Femur (tissue), 1 donor: ENCODE results near the gene ANKRD27.

Experiments used
- DNase-seq: peaks from one replicate; pipeline ENCODE4 v3.0.0-alpha.2; 2017

ANKRD27 gene

GRCh38 chr19:32651729-32652140 lies 23.2 kb downstream of the ANKRD27 start:
- peak; percentile 55 for DNase-seq

GRCh38 chr19:32650671-32651070 lies 24.3 kb downstream of the ANKRD27 start:
- DNase-seq, result no peak

- no peak for DNase-seq
These were observed 25.2 kb downstream of the ANKRD27 start for GRCh38 chr19:32649751-32650150.

- DNase-seq, result no peak
These were observed 27.6 kb downstream of the ANKRD27 start for GRCh38 chr19:32647361-32647760.

- DNase-seq, result no peak
These were observed 28.4 kb downstream of the ANKRD27 start for GRCh38 chr19:32646556-32646955.

- DNase-seq, result no peak
These were observed 32.2 kb downstream of the ANKRD27 start for GRCh38 chr19:32642771-32643170.

- DNase-seq, result no peak
These were observed 36.4 kb downstream of the ANKRD27 start for GRCh38 chr19:32638625-32639024.

GRCh38 chr19:32637480-32637879 lies 37.5 kb downstream of the ANKRD27 start:
- DNase-seq, result no peak

GRCh38 chr19:32631381-32631780 lies 43.6 kb downstream of the ANKRD27 start:
- DNase-seq, result no peak

GRCh38 chr19:32630338-32630737 lies 44.6 kb downstream of the ANKRD27 start:
- DNase-seq, result no peak

- DNase-seq, result no peak
These were observed 47.2 kb downstream of the ANKRD27 start for GRCh38 chr19:32627714-32628270.

- DNase-seq, result no peak
These were observed 48.0 kb downstream of the ANKRD27 start for GRCh38 chr19:32626969-32627368.

- no peak for DNase-seq
These were observed 50.6 kb downstream of the ANKRD27 start for GRCh38 chr19:32624410-32624809.

- DNase-seq, result no peak
These were observed 53.0 kb downstream of the ANKRD27 start for GRCh38 chr19:32622002-32622401.

- no peak for DNase-seq
These were observed 55.8 kb downstream of the ANKRD27 start for GRCh38 chr19:32619051-32619685.

GRCh38 chr19:32615569-32615968 lies 59.4 kb downstream of the ANKRD27 start:
- no peak for DNase-seq

- no peak for DNase-seq
These were observed 60.1 kb downstream of the ANKRD27 start for GRCh38 chr19:32614916-32615315.

GRCh38 chr19:32613008-32613407 lies 62.0 kb downstream of the ANKRD27 start:
- DNase-seq, result no peak

- no peak for DNase-seq
These were observed 63.8 kb downstream of the ANKRD27 start for GRCh38 chr19:32611161-32611560.

- DNase-seq, result no peak
These were observed 67.5 kb downstream of the ANKRD27 start for GRCh38 chr19:32607479-32607878.

GRCh38 chr19:32606289-32606688 lies 68.7 kb downstream of the ANKRD27 start:
- DNase-seq, result no peak

GRCh38 chr19:32605544-32605943 lies 69.4 kb downstream of the ANKRD27 start:
- no peak for DNase-seq

- DNase-seq, result no peak
These were observed 71.0 kb downstream of the ANKRD27 start for GRCh38 chr19:32603961-32604360.

GRCh38 chr19:32599736-32600157 lies 75.2 kb downstream of the ANKRD27 start:
- DNase-seq, result peak; percentile 31

GRCh38 chr19:32599258-32599657 lies 75.7 kb downstream of the ANKRD27 start:
- no peak for DNase-seq
